Measurements from ENCODE around the gene SLC16A2.

The SLC16A2 gene

GRCh38 chrX:74557378-74557777 is 136.1 kb downstream of the SLC16A2 start:
- ChIA-PET POLR2A (no interaction called here), CTCF (interaction anchor here (1.1 kb wide), 1 partner anchor 16 kb away, joined by 4 read pairs; no protein-coding TSS in a partner anchor)

GRCh38 chrX:74578137-74578536 is 156.8 kb downstream of the SLC16A2 start:
- no peaks in the 10 kb centered on the region for H3K4me1 ChIP-seq (ENCODE audit: control insufficient read depth, insufficient read depth, low read length)
- H3K27ac ChIP-seq (ENCODE audit: extremely low read depth, low read depth, low read length) = no peak overlapping the region
- POLR2A ChIA-PET = no interaction called here
- peaks cover 2% of the 10 kb centered on the region; the same call in 1 of the 2 replicates for H3K9me3 ChIP-seq (ENCODE audit: control insufficient read depth, insufficient read depth, low read depth, low read length)
- no peaks in the 10 kb centered on the region; a peak in 1 of 3 replicates for H3K36me3 ChIP-seq (ENCODE audit: control insufficient read depth in 2 of 2, insufficient read depth in 1 of 2, low read length in 2 of 2)
- TF ChIP-seq HOXC10 (CRISPR knock-in tag; IDR thresholded peaks at IDR 0.05) (no peak), OSR2 (tag by site-specific recombination; IDR thresholded peaks at IDR 0.05) (no peak), SP3 (tag by site-specific recombination; IDR thresholded peaks at IDR 0.05) (no peak), ZNF366 (tag by site-specific recombination; conservative IDR thresholded peaks at IDR 0.05) (no peak), ZNF747 (tag by site-specific recombination; IDR thresholded peaks at IDR 0.05) (no peak), ZNF335 (tag by site-specific recombination; conservative IDR thresholded peaks at IDR 0.05) (no peak), ZNF660 (tag by site-specific recombination; IDR thresholded peaks at IDR 0.05) (no peak), ZBTB8A (tag by site-specific recombination; IDR thresholded peaks at IDR 0.05) (no peak), ZNF26 (tag by site-specific recombination; IDR thresholded peaks at IDR 0.05) (no peak), ZNF580 (tag by site-specific recombination; IDR thresholded peaks at IDR 0.05) (no peak), ZNF280D (tag by site-specific recombination; IDR thresholded peaks at IDR 0.05) (no peak)
- CTCF ChIA-PET = interaction anchor here (1.8 kb wide), 1 partner anchor 45 kb away, joined by 4 read pairs; no protein-coding TSS in a partner anchor
- no peak overlapping the region for H3K4me3 ChIP-seq (ENCODE audit: low read depth, low read length)

More at GRCh38 chrX:74557378-74557777, 136.1 kb downstream of the SLC16A2 start:
- Histone ChIP-seq H3K4me1 (ENCODE audit: control insufficient read depth, insufficient read depth, low read length) (no peaks in the 10 kb centered on the region), H3K36me3 (ENCODE audit: control insufficient read depth in 2 of 2, insufficient read depth in 1 of 2, low read length in 2 of 2) (no peaks in the 10 kb centered on the region), H3K27ac (ENCODE audit: extremely low read depth, low read depth, low read length) (no peak overlapping the region), H3K4me3 (ENCODE audit: low read depth, low read length) (no peak overlapping the region), H3K9me3 (ENCODE audit: control insufficient read depth, insufficient read depth, low read depth, low read length) (no peaks in the 10 kb centered on the region)
- TF ChIP-seq SCRT1 (tag by site-specific recombination; IDR thresholded peaks at IDR 0.05; ENCODE audit: borderline replicate concordance) (no peak), KLF10 (tag by site-specific recombination; IDR thresholded peaks at IDR 0.05) (no peak), ZNF549 (tag by site-specific recombination; IDR thresholded peaks at IDR 0.05) (no peak), ZFP3 (tag by site-specific recombination; IDR thresholded peaks at IDR 0.05; ENCODE audit: low read depth) (no peak), KLF7 (tag by site-specific recombination; IDR thresholded peaks at IDR 0.05; ENCODE audit: borderline replicate concordance) (no peak), ZNF398 (tag by site-specific recombination; IDR thresholded peaks at IDR 0.05) (no peak), ZNF654 (tag by site-specific recombination; IDR thresholded peaks at IDR 0.05; ENCODE audit: low read depth) (no peak), ZNF37A (tag by site-specific recombination; IDR thresholded peaks at IDR 0.05) (no peak), ZNF239 (tag by site-specific recombination; IDR thresholded peaks at IDR 0.05) (no peak), ZNF114 (tag by site-specific recombination; IDR thresholded peaks at IDR 0.05) (no peak), ZNF707 (tag by site-specific recombination; IDR thresholded peaks at IDR 0.05) (no peak), KLF17 (tag by site-specific recombination; IDR thresholded peaks at IDR 0.05) (no peak), GLIS2 (tag by site-specific recombination; IDR thresholded peaks at IDR 0.05) (no peak), KLF1 (tag by site-specific recombination; IDR thresholded peaks at IDR 0.05) (no peak), ZNF2 (tag by site-specific recombination; IDR thresholded peaks at IDR 0.05) (no peak), ZNF416 (tag by site-specific recombination; IDR thresholded peaks at IDR 0.05) (no peak)

Data from HEK293 (cell line).